GM19023 (cell line): Measurements from ENCODE around the gene CAV1.
"Not testable (repeated sequence)": the region's sequence is repeated elsewhere in the genome, so short reads cannot be mapped to it uniquely, and the experiment has no call there.

Experiments used
- ATAC-seq: cut with Tn5 transposase; IDR thresholded peaks from one replicate; pipeline ENCODE4 v1.9.1; 2021; ENCODE audit warnings: mild to moderate bottlenecking, moderate library complexity; ENCODE audit not compliant: unreplicated experiment

Gene CAV1

GRCh38 chr7:116576350-116577319 lies 51.8 kb downstream of the CAV1 start:
- peak; percentile 23 for ATAC-seq

GRCh38 chr7:116577320-116577871 lies 52.6 kb downstream of the CAV1 start:
- peak; percentile 84 for ATAC-seq

- ATAC-seq: no peak
Measured at GRCh38 chr7:116578526-116578925, 53.7 kb downstream of the CAV1 start.

DNA sequence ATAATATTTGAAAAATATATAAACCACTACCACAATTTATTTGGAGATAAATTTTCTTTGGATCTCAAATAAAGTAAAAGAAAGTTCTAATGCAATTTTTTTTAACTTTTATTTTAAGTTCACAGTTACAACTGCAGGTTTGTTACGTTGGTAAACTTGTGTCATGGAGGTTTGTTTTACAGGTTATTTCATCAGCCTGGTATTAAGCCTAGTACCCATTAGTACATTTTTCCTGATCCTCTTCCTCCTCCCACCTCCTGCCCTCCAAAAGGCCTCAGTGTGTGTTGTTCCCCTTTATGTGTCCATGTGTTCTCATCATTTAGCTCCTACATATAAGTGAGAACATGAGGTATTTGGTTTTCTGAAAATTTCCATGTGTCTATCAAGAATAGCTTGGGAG lies 54.5 kb downstream of the CAV1 start:
- no peak for ATAC-seq

DNA sequence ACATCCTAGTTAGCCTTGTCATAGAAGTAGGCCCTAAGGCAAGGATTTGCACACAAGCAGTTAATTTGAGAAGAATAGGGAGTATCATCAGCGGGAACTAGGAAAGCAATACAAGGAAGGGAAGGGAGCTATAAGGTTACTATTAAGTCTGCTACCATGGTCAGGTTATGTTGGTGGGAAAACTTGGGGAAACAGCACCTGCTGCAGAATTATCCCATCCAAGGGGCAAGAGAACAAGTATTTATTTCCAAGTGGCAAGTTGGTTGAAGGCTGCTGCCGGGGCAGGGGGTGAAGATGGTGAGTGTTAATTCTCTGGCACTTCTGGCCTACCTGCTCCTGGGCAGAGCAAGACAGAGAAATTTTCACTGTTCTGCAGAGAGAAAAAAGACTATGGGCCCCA lies 55.0 kb downstream of the CAV1 start:
- ATAC-seq: no peak

GRCh38 chr7:116582164-116582732 lies 57.4 kb downstream of the CAV1 start:
- no peak for ATAC-seq

GRCh38 chr7:116582806-116583444 lies 58.1 kb downstream of the CAV1 start:
- ATAC-seq: no peak

DNA sequence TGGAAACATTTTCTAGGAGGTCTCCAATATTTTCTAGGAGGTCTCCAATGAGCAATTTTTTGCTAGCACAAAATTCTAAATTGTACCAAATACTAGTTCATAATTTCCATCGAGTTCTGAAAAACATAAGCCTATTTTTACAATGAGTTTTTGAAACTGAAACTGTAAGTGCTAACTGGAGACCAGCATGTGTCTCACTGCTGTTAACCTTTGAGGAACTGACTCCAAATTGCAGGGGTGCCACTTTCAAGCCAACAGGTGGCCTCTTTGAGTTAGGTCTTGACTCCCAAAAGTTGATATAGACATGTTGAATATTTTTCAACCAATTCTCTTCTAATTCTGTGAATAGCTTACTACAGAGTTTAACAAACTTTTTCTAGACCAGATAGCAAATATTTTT lies 58.8 kb downstream of the CAV1 start:
- ATAC-seq: peak; percentile 93

DNA sequence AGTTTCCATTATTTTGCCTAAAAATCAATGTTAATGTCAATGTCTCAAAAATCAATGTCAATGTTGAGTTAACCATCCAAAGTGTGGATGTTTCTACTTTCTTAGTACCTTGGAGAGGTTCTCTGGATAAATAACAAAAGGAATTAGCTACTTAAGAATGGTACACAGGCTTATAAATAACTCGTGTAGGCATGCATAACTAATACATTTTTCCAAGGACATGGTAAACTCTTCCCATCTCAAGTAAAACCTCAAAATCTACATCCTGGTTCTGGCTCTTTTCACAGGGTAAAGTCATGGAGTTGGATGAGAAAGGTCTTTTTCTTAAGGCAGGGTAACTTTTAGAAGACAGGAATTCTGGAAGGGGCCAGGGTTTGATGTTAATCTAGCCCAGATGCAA lies 59.9 kb downstream of the CAV1 start:
- ATAC-seq: no peak

- no peak for ATAC-seq
Measured at GRCh38 chr7:116585392-116585791, 60.6 kb downstream of the CAV1 start.

DNA sequence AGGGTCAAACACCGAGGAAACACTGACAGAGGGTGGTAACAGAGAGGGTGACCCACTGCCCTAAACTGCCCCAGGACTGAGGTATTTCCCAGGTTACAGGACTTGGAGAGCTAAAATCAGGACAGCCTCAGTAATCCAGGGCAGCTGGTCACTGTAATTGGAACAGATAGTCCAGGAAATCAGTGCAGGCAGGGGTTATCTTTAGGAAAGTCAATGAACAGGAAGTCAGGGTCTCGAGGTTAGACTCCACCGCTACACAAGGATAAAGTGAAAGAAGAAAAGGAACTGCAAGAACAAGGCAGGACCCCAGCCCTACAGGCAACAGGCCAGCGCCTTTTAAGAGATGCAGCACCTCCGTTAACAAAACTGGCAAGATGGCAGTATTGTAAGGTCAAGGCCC lies 61.1 kb downstream of the CAV1 start:
- ATAC-seq: no peak

- ATAC-seq: not testable (repeated sequence)
Measured at GRCh38 chr7:116587200-116587599, 62.4 kb downstream of the CAV1 start.

DNA sequence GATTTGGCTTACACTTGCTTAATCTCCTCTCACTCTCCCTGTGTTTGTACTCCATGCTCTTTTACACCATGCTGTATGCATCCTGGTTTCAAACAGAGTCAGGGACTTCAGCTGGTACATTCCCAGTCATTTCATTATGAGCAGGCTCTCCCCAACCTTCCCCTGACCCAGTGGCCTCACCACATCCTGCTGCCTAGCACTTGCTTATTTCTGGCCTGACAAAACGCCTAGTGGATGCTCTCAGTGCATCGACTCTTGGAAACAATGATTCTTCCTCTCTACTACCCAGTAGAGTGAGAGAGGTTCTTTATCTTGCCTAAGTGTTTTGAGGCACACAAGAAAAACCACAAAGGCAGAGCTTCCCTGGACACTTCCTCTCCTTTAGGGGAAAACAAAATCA lies 63.4 kb downstream of the CAV1 start:
- peak; percentile 41 for ATAC-seq

DNA sequence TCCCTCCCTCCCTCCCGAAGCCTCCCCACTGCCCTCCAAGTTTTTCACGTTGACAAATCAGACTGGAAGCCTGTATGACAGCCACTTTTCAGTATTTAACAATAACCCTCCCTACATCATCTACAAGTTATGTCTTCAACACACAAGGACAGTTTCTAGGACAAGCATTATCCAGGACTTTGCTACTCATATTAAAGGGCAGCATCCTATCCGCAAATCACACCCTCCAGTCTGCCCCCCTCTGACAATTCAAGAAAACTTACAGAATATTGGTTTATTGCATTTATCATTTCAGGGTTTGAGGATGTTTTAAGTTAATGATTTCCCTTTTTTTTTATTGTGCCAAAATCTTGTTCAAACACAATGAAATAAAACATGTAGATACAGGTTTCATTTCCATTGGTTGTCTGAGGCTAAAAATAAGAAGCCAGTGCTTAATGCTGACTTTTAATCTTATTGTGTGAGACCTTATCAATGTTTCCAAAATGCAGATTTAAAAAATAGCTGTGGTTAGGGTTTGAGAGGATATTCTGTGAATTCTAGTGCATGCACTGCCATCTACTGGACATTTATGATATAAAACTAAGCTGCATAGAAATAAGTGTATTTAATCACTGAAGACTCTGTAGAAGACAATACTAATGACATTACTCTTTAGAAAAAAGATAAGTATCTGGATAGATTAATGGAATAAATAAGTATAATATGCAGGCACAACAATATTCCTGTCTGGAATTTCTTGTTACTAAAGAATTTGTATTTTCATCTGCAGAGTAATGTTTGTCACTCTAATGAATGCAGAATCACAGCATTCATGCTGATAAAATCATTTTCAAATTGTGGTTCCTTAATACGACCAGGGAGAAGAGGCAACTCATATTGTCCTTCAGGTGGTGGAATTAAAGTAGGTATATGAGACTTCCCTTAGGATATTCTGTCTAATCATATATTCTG lies 64.1 kb downstream of the CAV1 start:
- ATAC-seq: no peak

- ATAC-seq: no peak
Measured at GRCh38 chr7:116591202-116592040, 66.6 kb downstream of the CAV1 start.

DNA sequence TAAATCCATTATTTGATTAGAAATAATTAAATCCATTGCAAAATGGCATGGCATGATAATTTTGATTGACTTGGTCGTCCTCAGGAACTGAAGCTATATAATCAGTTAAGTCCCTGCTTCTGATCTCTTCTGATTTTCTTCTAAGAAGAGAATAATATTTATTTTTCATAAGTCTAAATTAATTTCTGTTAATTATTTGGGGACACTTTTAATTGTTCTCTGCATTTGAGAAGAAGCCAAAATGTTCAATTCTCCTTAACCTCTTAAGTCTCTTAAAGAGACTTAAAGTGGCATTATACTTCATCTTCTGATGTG lies 67.2 kb downstream of the CAV1 start:
- no peak for ATAC-seq

DNA sequence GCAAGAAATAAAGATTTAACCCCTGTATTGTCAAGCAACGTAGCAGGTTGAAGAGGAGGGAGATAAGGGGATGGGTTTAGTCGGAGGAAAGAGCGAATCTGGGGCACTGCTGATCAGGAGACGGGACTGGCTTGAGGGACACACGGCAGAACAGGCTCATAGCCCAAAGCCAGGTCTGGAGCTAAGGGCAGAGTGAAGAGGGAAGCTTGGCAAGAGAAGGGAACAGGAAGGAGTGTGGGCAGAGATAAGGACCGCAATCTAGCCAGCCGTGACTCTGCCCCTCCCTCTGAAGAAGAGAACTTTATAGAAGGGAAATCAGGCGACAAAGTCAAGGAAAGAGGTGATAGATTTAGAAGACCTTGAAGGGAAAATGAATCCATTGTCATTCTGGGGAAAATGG lies 67.6 kb downstream of the CAV1 start:
- ATAC-seq: no peak

DNA sequence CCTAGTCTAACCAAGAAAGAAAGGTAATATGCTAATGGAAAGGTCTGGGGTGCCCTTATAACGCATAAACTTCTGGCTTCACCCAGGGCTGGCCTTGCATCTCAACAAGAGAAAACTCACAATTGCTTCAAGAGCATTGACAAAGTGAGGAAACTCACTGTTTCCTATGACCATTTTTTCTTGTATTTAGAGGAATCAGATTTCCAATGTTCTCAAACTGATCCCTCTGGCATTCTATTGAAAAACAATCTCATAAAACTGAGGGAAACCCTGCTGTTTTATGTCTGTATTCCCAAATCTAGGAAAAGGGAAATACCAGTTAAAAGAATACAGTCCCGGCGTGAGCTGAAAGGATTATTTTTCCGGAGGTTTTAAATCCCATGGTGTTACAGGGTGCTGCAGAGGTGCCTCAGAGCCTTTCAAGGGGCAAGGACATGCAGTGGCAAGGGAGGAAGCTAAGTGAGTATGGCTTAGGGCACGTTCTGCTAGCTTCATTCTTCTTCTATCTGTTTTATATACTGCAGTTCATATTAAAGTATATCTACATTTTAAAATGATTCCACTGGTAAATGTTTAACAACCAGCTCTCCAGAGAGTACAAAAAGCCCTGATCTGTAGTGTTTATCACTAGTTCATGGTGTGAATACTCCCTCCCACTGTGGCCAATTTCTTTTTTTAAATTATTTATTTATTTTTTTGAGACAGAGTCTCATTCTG lies 68.7 kb downstream of the CAV1 start:
- ATAC-seq: no peak

DNA sequence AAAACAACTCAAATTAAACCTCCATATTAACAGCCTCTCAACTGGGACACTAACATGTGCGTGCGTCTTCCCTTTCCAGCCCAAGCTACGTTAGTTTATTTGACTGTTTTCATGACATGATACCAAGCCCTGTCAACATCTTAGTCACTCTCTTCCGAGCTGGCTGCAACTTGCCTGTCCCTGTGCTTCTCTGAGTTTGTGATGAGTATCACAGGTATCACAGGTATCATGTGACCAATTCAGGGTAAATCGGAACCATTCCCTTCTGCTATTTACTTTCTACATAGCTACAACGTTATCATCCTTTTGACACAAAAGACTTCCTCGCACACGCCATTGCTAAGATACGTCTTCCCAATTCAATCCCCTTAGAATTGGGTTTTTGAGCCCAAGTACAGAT lies 70.2 kb downstream of the CAV1 start:
- no peak for ATAC-seq
